Kidney capillary endothelial cell (primary cell): Measurements from ENCODE around the gene GPR176.
A peak's percentile ranks its signal among the peaks of the same experiment; 100 is the strongest.

ENCODE experiments used
- DNase-seq: peaks from one replicate; pipeline ENCODE4 v3.0.0-alpha.2; 2018; ENCODE audit warnings: low spot score

Gene GPR176

DNA sequence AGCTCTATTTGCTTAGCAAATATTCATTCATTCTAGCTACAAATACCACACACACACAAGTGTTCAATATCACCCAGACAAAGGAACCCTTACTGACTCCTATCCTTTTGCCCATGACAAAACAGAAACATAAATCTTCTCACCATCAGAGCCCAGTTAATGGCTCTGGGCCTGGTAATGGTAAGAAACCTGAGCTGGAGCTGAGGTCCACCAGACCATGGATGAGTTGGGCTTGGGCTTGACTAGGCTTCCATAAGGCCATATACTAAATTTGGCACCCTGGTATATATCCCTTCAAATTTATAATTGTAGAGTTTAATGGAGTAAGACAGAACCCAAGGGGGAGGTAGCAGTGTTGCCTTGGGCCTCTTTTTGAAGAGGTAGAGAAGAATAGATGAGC, 29.4 kb downstream of the GPR176 start:
- no peak for DNase-seq

DNA sequence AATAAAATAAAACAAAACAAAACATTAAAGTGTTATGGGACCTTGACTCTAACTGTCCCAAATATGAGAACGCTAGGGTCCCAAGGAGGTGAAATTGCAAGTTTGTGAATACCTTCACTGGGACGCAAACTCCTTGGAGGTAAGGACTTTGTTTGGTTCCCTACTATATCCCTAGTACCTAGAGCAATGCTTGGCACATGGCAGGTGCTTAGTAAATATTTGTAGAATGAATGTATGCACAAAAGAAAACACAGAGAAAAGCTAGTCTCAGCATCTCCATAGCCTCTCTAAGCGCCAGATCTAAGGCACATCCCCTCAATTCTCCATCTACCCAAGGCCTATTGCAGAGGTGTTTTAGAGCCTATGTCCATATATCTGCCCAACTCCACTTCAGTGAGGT, 30.5 kb downstream of the GPR176 start:
- no peak for DNase-seq

DNA sequence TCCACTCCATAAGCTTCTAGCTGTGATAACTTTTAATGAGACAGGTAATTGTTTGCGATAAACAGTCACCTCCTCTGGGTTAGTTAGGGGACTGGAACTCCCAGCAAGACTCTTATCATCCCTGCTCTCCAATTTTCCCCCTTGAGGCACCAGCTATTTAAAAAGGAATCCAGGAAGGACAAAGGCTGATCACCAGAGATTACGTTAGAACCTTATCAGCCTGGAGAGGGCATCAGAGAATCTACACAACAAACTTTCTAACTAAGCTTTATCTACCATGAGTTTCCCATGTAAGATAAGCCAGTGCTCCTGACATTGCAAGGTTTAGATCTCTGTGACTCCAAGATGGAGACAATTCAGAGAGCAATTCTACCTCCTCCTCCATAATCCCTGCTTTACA, 31.3 kb downstream of the GPR176 start:
- no peak for DNase-seq

DNA sequence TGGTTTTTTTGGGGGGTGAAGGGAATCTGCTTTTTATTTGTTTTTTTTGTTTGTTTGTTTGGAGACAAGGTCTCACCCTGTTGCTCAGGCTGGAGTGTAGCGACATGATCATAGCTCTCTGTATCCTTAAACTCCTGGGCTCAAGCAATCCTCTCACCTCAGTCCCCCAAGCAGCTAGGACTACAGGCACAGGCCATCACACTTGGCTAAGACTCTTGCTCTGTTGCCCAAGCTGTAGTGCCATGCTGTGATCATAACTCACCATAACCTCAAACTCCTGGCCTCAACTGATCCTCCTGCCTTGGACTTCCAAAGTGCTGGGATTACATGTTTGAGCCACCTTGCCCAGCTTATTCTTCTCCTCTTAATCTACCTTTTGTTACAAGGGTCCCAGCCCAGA, 31.8 kb downstream of the GPR176 start:
- DNase-seq: no peak

DNA sequence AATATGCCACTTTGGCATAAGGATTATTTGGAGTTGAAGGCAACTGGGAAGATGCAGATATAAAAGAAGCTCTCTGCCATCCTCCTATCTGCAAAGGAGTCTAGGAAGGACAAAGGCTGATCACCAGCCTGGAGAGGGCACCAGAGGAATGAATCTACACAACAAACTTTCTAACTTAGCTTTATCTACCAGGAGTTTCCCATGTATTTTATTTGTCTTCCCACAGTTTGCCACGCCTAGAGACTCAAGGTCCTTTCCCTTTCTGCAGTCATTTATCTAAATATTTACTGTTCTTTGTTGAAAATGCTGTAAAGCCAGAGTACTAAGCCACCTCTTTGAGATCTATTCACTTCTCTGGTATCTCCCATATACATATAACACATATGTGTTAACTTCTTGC, 32.2 kb downstream of the GPR176 start:
- peak; percentile 32 for DNase-seq

DNA sequence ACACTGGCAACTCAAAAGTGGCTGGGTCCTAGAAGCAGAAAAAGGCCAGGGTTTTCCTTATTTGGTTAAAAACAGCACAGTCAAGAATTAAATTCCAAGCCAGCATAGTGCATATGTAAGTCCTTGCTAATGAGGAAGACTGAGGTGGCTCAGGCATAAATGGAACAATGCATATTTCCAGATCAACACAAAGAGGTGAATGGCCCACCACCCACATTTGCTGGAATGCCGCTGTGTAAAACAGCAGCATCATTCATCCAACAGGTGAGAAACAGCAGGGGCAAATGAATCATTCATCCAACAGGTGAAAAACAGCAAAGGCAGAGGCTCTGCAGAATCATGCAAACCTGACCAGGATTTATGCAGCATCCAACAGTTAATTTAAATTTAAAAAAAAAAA, 32.9 kb downstream of the GPR176 start:
- no peak for DNase-seq

DNA sequence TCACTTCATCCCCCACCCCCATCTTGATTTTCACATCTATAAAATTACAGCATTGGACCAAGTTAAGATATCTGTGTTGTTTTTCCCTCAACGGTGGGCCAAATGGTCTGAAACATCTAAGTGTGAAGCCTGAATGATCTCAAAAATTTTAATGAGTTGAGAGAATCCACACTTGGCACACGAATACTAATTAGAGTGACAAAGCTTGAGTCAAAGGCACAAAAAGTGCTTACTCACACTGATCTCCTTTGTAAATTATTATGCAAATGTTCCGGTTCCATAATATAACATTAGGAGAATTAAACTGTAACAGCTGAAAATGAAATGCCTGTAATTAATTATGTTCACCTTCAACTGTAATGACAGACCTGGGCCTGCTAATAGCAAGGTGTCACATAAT, 33.6 kb downstream of the GPR176 start:
- no peak for DNase-seq

DNA sequence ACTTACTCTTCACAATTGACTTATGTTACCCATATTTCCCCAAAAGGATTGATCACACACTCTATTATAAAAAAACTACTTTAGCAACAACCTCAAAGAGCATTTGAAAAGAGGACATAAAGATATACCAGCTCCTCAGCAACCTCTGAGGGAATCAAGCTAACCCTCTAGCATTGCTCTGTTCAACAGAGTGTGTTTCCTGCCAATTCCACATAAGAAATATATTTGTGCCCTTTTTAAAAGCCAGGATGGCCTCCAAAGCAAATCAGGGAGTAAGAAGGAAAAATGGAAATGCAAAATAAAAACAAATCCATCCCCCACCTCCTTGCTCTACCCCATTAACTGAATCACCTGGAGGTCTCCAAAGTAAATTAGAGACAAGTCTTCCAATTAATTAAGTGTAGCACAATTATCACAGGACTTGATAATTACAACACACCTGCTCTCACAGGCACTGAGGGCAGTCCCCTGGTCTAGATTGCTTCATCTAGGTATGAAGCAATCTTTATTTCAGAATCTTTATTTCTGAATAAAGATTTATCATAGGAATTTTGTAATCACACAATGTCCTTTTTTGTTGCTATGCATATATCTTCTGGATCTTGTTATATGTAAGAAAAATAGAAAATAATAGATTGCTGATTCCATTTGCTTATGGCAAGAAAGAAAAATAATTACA, 34.8 kb downstream of the GPR176 start:
- no peak for DNase-seq

DNA sequence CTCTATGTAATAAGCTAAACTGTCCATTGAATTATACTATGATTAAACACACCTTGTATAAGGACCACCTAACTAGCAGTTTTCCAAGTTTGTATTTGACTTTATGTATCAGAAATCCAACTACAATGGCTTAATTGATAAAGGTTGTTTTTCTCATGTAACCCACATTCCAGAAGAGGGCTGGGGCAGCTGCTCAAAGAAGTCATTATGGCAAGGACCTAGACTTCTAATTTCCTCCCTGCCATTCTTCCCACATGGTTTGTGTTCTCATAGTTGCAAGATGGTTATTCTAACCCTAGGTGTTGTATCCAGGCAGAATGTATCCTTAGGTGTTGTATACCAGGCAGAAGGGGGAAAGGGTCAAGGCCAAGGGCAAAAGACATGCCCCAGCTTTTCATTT, 35.7 kb downstream of the GPR176 start:
- DNase-seq: no peak

DNA sequence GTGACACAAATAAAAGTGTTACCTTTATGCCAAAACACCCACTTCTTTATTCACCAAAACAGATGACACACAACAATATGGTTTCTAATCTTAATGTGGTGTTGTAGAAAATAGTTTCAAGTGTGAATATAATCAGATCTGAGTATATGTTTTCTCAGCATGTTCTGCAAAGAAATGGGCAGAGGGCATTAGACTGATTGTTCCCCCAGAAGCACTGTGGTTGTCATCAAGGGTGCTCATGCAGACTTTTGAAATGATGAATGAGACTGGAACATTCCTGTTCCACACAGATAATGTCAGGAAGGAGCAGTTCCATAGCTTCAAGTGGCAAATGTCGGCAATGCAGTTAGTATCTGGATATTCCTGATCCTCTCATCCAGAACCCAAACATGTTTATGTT, 37.5 kb downstream of the GPR176 start:
- DNase-seq: no peak

DNA sequence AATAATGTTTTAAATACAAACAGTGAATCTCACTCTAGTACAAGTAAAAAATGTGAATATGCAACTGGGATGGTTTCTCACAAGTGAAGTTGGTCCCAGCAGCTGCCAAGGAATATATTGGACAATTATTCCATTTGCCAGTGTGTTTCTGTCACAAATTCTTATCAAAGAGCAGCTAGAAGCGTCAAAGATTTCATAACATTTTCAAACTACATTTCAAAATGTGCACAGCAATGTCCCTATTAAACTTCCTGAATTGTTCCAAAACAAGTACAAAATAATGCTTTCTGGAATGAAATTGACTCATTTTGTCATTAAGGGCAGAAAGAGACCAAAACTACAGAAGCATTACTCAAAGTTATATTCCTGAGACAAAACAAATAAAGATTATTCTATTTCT, 38.3 kb downstream of the GPR176 start:
- DNase-seq: no peak

DNA sequence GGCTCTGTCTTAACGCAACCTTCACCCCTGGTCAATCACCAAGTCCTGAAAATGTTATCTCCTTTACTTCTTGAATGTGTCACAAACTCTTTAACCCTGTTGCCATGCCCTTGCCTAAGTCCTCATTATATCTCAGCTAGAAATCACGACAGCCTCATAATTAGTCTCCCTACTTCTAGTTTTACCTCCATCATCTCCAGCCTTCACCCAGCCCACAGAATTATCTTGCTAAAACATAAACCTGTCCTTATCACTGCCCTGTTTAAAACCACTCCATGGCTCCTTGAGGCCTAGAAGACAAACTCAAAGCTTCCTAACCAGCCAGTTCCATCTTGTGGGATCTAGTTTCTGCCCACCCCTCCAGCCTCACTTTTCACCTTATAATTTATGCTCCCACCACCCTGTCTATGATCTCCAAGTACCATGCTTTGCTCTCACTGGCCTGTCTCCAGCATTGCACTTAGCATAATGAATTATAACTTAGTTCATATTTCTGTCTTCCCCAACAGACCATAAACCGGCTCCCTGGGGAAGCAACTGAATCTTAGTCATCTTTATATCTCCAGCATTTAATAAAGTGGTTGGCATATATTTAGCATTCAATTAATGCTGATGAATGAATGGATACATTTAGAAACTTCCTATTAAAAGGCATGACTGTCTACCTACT, 39.2 kb downstream of the GPR176 start:
- DNase-seq: no peak

DNA sequence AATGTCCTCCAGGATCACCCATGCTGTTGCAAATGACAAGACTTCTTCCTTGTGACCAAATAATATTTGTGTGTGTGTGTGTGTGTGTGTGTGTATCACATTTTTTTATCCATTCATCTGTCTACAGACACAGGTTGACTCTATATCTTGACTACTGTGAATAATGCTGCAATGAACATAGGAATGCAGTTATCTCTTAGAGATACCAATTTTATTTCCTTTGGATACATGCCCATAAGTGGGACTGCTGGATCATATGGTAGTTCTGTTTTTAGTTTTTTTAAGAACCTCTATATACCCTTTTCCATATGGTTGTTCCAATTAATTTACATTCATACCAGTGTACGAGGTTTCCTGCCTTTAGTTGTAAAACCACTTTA, 41.7 kb downstream of the GPR176 start:
- DNase-seq: no peak

DNA sequence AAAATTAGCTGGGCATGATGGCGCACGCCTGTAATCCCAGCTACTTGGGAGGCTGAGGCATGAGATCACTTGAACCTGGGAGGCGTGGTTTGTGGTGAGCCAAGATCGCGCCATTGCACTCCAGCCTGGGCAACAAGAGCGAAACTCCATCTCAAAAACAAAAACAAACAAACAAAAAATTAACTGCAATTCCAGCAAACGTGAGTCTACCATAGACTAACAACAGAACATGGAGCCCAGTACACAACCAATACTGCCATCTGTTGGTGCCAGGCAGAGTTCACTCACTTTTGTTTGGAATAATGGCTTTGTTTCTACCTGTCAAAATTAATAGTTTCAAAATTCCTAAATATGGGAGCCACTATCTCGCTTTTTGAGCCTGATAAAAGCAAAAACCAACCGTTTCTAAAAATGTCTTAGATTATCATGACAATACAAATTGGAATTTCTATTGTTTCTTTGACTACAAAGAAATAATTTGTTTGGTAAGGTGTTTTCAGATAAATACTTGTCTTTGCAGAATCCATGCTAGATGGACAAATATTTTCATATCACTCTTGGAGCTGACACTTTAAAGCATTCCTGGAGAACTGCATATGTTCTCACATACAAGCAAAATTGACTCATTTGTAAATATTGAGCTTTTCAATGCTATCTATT, 45.0 kb downstream of the GPR176 start:
- peak; percentile 20 for DNase-seq

DNA sequence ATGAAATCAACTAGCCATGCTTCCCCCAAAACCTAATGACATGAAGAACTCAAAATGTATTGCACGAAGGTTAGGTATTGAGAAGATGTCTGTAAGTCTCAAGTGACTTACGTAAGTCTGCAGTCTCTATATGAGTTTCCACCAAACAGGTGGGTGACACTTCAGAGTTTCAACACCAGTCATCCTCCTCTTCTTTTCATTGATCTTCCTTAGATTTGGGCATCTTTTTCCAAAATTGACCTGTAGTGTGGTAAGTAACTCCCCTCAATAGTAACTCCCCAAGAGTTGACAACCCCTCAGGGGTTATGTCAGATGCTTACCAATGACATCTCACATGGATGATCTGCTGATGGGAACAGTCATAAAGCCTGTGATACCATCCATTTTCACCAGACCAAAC, 46.1 kb downstream of the GPR176 start:
- DNase-seq: no peak

DNA sequence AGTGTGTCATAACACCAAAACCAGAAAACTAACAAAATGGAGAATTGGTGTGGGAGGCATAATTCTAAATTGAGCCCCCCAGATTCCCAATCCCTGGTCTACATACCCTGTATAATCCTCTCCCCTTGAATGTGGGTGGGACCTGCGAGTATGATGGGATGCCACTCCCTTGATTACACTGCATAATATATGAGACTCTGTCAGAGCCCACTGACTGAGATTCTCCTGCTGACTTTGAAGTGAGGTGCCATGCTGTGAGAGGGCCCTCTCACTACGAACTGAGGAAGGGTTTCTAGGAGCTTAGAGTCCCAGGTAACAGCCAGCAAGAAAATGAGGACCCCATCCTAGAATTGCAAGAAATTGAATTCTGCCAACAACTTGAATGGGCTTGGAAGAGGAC, 49.5 kb downstream of the GPR176 start:
- no peak for DNase-seq

DNA sequence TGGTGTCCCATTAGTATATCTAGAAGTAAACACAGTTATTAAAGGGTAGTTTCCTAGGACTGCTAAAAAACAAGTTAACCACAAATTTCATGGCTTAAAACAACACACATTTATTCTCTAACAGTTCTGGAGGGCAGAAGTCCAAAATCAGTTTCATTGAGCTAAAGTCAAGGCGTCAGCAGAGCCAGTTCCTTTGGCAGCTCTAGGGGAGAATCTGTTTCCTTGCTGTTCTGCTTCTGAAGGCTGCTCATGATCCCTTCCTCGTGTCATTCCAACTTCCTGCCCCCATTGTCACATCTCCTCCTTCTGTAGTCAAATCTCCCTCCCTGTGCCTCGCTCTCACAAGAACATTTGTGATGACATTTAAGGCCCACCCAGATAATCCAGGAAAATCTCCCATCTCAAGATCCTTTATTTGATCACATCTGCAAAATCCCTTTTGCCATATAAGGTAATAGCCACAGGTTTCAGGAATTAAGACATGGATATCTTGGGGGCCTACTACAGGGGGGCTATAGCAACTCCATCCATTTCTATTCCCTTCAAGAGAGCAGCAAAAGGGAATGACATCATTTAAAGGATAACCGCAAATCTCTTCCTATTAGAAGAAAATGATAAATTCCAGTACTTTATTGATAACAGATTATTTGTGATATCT, 50.1 kb downstream of the GPR176 start:
- DNase-seq: no peak

DNA sequence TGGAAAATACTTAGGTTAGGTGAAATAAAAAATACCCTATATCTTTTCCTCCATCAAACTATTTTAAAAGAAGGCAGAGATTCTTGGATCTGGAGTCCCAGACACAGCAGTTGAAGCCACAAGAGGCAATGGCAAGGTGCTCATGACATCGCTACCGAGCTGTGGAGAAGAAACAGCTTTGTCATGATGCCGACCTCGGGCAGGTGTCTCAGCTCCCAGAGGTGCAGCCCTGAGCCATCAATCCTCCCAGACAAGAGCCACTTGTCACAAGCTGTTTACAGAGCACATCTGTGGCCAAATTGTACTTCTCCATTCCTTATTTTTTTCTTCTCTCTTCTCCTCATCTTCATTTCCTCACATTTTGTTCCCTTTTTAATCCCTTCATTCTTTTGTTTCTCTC, 50.8 kb downstream of the GPR176 start:
- no peak for DNase-seq

DNA sequence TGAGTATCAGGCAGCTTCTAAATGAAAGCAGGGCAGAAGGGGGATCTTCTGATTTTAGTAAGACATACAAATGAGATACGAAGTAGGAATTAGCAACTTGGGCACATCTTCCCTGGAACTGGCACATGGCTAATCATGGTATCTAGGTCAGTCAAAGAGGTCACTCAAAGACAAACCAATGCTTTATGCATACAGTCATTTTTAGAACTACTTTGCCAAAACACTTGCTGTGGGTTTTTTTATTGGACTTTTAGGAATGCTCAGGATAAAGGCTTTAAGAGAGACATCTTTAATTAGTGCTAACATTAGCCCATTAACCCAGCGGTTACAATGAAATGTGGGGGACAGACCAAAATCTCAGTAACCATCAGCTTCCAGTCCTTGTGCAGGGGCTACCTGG, 51.7 kb downstream of the GPR176 start:
- no peak for DNase-seq

DNA sequence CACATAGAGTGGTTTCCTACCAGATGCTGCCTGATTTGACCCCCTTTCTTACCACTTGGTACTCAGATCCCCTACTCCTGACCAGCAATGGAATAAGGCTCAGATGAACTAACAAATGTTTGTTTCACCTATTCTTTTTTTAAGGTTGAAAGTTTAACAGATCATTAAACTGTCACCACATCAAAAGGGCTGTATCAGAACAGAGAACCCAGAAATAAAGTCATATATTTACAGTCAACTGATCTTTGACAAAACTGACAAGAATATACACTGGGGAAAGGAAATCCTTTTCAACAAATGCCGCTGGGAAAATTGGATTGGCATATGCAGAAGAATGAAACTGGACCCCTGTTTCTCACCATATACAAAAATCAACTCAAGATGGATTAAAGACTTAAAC, 56.0 kb downstream of the GPR176 start:
- DNase-seq: no peak

DNA sequence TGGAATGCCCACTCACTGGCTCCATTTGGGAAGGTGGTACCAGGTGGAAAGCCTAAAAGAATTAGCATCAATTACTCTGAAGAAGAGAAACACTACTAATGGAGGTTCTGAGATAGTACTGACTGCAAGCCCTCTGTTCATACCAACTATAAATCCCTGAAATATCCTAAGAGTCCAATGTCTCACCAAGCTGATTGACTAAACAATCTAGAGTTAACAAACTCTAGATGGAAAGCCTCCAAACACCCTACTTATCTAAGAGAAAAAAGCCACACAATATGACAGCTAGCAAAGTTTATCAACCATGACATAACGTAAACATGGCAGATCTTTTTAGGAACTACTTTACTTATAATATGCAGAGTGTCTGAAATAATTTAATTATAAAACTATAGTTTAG, 59.2 kb downstream of the GPR176 start:
- DNase-seq: no peak

DNA sequence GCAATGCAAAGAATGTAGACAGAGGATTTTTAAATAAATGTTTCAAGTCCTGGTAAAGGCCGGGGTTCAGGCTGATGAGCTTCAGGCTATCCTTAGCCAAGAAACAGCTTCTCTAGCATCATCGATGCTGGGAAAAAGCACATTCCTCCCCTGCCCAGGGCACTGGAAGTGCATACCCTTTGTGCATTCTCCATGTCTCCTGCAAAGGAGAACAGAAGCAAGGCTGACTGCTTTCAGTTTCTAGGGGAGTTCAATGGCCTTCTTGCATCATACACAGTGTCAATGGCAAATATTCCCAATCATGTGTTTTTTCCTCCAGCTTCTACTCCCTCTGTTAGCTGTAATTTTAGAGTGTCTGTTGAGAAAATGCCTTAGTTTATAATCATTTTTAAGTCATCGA, 59.9 kb downstream of the GPR176 start:
- DNase-seq: no peak

DNA sequence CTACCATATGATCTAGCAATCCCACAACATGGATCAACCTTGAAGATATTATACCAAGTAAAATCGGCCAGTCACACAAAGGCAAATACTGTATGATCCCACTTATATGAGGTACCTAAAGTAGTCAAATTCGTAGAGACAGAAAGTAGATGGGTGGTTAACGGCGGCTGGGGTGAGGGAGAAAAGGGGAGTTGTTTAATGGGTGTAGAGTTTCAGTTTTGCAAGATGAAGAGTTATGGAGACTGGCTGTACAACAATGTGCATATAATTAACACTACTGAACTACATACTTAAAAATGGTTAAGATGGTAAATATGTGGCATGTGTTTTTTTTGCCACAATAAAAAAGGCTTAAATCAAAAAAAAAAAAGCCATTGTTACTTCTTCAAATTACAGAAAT, 60.4 kb downstream of the GPR176 start:
- DNase-seq: no peak
